Measurements from ENCODE around the gene TOB2. TPM values are rescaled to one million over a fixed set of nuclear protein-coding genes. Genes with fewer than 3 reads are reported as not detected.

The TOB2 gene
- total and polyA plus RNA-seq, 8 donors, result 38.9 to 62.6 (median 48.3) TPM

DNA sequence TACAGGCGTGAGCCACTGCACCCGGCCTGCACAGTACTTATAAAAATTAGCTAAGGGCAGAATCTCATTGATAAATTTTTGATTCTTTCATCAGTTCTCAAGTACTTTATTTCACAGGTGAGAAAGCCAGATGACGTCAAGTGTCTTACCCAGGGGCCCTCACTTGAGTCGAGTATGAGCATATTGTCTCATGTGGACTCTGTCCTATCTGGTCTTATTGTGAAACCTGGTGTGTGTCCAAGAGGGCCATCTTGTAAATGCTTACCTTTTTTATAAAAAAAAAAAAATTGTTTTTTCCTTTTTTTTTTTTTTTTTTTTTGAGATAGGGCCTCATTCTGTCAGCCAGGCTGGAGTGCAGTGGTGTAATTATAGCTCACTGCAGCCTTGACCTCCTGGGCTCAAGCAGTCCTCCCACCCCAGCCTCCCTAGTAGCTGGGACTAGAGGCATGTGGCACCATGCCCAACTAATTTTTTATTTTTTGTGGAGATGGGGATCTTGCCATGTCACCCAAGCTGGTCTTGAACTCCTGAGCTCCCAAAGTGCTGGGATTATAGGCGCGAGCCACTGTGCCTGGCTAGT lies 28.4 kb upstream of the TOB2 start:
- Histone ChIP-seq H3K9me3 (no peaks in the 10 kb centered on the region), H3K36me3 (peaks cover 0 to 16% of the 10 kb centered on the region in 2 donors), H3K27me3 (no peaks in the 10 kb centered on the region), H3K4me1 (peaks cover 11 to 39% of the 10 kb centered on the region in 2 donors), H3K4me3 (no peak overlapping the region), H3K27ac (no peak overlapping the region)
- ATAC-seq, result no peak
- TF ChIP-seq, protein P1, sequence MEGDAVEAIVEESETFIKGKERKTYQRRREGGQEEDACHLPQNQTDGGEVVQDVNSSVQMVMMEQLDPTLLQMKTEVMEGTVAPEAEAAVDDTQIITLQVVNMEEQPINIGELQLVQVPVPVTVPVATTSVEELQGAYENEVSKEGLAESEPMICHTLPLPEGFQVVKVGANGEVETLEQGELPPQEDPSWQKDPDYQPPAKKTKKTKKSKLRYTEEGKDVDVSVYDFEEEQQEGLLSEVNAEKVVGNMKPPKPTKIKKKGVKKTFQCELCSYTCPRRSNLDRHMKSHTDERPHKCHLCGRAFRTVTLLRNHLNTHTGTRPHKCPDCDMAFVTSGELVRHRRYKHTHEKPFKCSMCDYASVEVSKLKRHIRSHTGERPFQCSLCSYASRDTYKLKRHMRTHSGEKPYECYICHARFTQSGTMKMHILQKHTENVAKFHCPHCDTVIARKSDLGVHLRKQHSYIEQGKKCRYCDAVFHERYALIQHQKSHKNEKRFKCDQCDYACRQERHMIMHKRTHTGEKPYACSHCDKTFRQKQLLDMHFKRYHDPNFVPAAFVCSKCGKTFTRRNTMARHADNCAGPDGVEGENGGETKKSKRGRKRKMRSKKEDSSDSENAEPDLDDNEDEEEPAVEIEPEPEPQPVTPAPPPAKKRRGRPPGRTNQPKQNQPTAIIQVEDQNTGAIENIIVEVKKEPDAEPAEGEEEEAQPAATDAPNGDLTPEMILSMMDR (IDR thresholded peaks at IDR 0.05), result no peak
- no peak for DNase-seq
- intact Hi-C loops (cut with DNase I), result no loop called here

GRCh38 chr22:41471568-41471967 lies 25.0 kb upstream of the TOB2 start:
- ATAC-seq (no peak), DNase-seq (no peak)
- intact Hi-C loops (cut with DNase I), result no loop called here
- TF ChIP-seq, protein P1 (IDR thresholded peaks at IDR 0.05), result no peak
- Histone ChIP-seq H3K4me1 (peaks cover 3 to 49% of the 10 kb centered on the region in 2 donors), H3K9me3 (no peaks in the 10 kb centered on the region), H3K4me3 (no peak overlapping the region), H3K27ac (no peak overlapping the region), H3K27me3 (no peaks in the 10 kb centered on the region), H3K36me3 (peaks cover 0 to 12% of the 10 kb centered on the region in 2 donors)

DNA sequence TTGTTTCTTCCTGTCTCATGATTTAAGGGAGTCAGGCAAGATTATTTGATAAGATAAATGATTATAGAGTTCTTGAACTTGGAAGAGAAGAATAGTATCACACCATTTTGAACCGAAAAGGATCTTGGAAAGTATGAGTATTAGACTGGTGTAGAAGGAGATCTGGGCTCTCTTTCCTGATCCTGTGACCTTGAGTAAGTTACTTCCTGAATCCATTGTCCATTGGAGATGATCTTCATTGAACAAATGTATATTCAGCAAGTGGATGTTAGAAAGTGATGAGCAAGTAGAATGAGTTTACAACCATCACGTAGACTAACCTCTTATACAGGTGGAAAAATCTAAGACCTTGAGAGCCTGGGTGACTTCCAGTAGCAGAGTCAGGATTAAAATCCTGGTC lies 24.3 kb upstream of the TOB2 start:
- Histone ChIP-seq H3K4me3 (no peak overlapping the region), H3K27me3 (no peaks in the 10 kb centered on the region), H3K27ac (no peak overlapping the region), H3K9me3 (no peaks in the 10 kb centered on the region), H3K4me1 (peaks cover 3 to 48% of the 10 kb centered on the region in 2 donors), H3K36me3 (peaks cover 0 to 19% of the 10 kb centered on the region in 2 donors)
- DNase-seq, result no peak
- no peak for ATAC-seq
- intact Hi-C loops (cut with DNase I), result no loop called here
- TF ChIP-seq, protein P1 (IDR thresholded peaks at IDR 0.05), result no peak

DNA sequence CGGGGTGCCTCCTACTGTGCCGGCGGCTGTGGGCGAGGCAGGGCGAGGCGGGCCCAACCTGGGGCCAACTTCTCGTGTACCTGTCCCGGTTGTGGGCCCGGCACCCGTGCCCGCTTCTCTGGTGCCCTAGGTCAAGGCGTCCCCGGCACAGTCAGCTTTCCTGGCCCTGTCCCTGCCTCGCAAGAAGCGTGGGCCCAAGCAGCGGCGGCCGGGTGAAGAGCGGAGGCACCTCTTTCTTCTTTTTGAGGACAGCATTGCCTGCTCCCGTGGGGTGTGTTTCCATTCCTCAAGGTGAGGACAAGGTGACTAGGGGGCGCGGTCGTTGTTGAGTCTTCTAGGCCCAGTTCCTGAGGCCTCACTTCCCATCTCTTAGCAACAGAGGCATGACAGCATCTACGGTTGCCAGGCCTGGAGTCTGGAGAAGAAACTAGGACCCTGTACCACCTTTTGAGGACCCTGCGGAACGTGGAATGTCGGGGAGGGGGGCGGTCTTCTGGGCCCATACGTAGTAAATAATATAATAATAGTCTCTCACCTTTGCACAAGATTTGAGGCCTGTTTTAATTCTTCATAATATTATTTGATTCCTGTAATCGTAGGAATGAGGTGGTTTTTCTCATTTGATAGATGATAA lies 22.7 kb upstream of the TOB2 start:
- TF ChIP-seq, protein P1 (IDR thresholded peaks at IDR 0.05), result no peak
- Histone ChIP-seq H3K4me1 (peaks cover 3 to 48% of the 10 kb centered on the region in 2 donors), H3K4me3 (peak overlapping the region; percentile 92 to 100), H3K27me3 (no peaks in the 10 kb centered on the region), H3K9me3 (no peaks in the 10 kb centered on the region), H3K27ac (peak overlapping the region; percentile 91 to 93), H3K36me3 (peaks cover 0 to 35% of the 10 kb centered on the region in 2 donors)
- DNase-seq (no peak), ATAC-seq (peak; percentile 37)
- intact Hi-C loops (cut with DNase I), result no loop called here

GRCh38 chr22:41468381-41469217 lies 22.0 kb upstream of the TOB2 start, which contains the start of the genes ACO2 and PHF5A:
Gene ACO2, plus strand, starts transcription at chr22:41469117. Its CDS starts 30 bp downstream, at chr22:41469147.
Gene PHF5A, minus strand, starts transcription at chr22:41468692. Its CDS starts 39 bp downstream, at chr22:41468653.
- TF ChIP-seq, protein P1 (IDR thresholded peaks at IDR 0.05), result no peak
- DNase-seq (peak; percentile 95 to 99 (median 98)), ATAC-seq (peak; percentile 98)
- peaks cover 0 to 42% of the 10 kb centered on the region in 2 donors for H3K36me3 ChIP-seq
- H3K27ac ChIP-seq, result peak within 1 kb of the TSS; percentile 91 to 93
- H3K27me3 ChIP-seq, result no peaks in the 10 kb centered on the region
- peaks cover 3 to 48% of the 10 kb centered on the region in 2 donors for H3K4me1 ChIP-seq
- intact Hi-C loops (cut with DNase I), result no loop called here
- H3K9me3 ChIP-seq, result no peaks in the 10 kb centered on the region
- H3K4me3 ChIP-seq, result peak within 1 kb of the TSS; percentile 92 to 100

Measured in left lung (tissue), 10 donors.